ENCODE results near the gene NAIP. TPM values are rescaled to one million over a fixed set of nuclear protein-coding genes. Genes with fewer than 3 reads are reported as not detected.

The NAIP gene
- total and polyA plus RNA-seq, 7 experiments from 2014 or later = 1.2 to 69.9 (median 24.4) TPM

Other genes starting within 250 kb of the NAIP start
- gene SERF1A, start 124.7 kb downstream of the NAIP start, total RNA-seq = 10 to 100 TPM in 4 of 5 experiments, 1 to 10 TPM in 1; 6.0 to 23.1 (median 14.2) TPM
- 1 to 10 TPM; 1.6 to 5.9 TPM for gene SERF1A, start 124.7 kb downstream of the NAIP start, polyA plus RNA-seq
- 10 to 100 TPM; 43.9 to 87.8 (median 51.4) TPM for gene SMN1, start 100.3 kb downstream of the NAIP start, total RNA-seq
- gene SMN1, start 100.3 kb downstream of the NAIP start, polyA plus RNA-seq = 10 to 100 TPM; 24.7 to 25.3 TPM
- gene GTF2H2, start 42.3 kb upstream of the NAIP start, total RNA-seq = 10 to 100 TPM; 17.4 to 54.4 (median 30.0) TPM
- 10 to 100 TPM in 1 of 2 donors, 1 to 10 TPM in 1; 6.7 to 11.8 TPM for gene GTF2H2, start 42.3 kb upstream of the NAIP start, polyA plus RNA-seq